SU-DHL-6 (cell line): ENCODE measurements around the gene ARID5B.

Source experiments
- H2AFZ ChIP-seq: fragments of 200-600 bp; sonication (generic); 2 replicates; pipeline ENCODE4 v1.6.1; 2014; ENCODE audit warnings: low read depth, mild to moderate bottlenecking, moderate library complexity, mixed read lengths, antibody characterized with exemption, low read length; ENCODE audit not compliant: severe bottlenecking
- H3F3A ChIP-seq: fragments of 200-600 bp; shearing (Covaris generic); 2 replicates; pipeline ENCODE4 v1.6.0; 2016; ENCODE audit warnings: antibody characterized with exemption, mild to moderate bottlenecking; ENCODE audit not compliant: insufficient read depth
- H3K27ac ChIP-seq: fragments of 200-600 bp; sonication (generic); 2 replicates; pipeline ENCODE4 v1.5.1; 2016; ENCODE audit warnings: low read depth, mild to moderate bottlenecking, low read length, moderate library complexity, mixed read lengths
- H3K27me3 ChIP-seq: fragments of 200-600 bp; sonication (generic), shearing (Covaris generic); 2 replicates; pipeline ENCODE4 v1.6.0; 2014; ENCODE audit warnings: mild to moderate bottlenecking, low read length
- H3K36me3 ChIP-seq: fragments of 200-600 bp; sonication (generic); 2 replicates; pipeline ENCODE4 v1.6.1; 2014; ENCODE audit warnings: mild to moderate bottlenecking, low read length, mixed read lengths
- H3K4me2 ChIP-seq: fragments of 300-600, 200-600 bp; shearing (Covaris generic), sonication (generic); 2 replicates; pipeline ENCODE4 v1.6.0; 2014; ENCODE audit warnings: low read length, low read depth, mild to moderate bottlenecking; ENCODE audit not compliant: poor library complexity, severe bottlenecking
- H3K4me3 ChIP-seq: fragments of 200-600 bp; sonication (generic); 2 replicates; pipeline ENCODE4 v1.5.1; 2014; ENCODE audit warnings: antibody characterized with exemption, low read length, mild to moderate bottlenecking, mixed read lengths; ENCODE audit not compliant: insufficient read depth, poor library complexity, severe bottlenecking
- H3K79me2 ChIP-seq: fragments of 200-600 bp; sonication (generic); 2 replicates; pipeline ENCODE4 v1.6.1; 2014; ENCODE audit warnings: mild to moderate bottlenecking, low read length, moderate library complexity; ENCODE audit not compliant: insufficient read depth
- H3K9ac ChIP-seq: fragments of 200-600 bp; sonication (generic); 2 replicates; pipeline ENCODE4 v1.7.0; 2014; ENCODE audit warnings: mild to moderate bottlenecking, low read length
- H3K9me2 ChIP-seq: fragments of 200-600 bp; sonication (generic); replicated peaks from 2 replicates; pipeline ENCODE4 v1.6.1; 2014; ENCODE audit warnings: low read length; ENCODE audit not compliant: insufficient read depth
- H3K9me3 ChIP-seq: fragments of 200-600 bp; sonication (generic); 2 replicates; pipeline ENCODE4 v1.6.1; 2014; ENCODE audit warnings: low read length, mixed read lengths; ENCODE audit not compliant: insufficient read depth
- H4K20me1 ChIP-seq: fragments of 200-600 bp; sonication (generic); 2 replicates; pipeline ENCODE4 v1.6.1; 2014; ENCODE audit warnings: low read depth, mild to moderate bottlenecking, antibody characterized with exemption, low read length, moderate library complexity, mixed read lengths
- CTCF ChIP-seq: fragments of 200-600 bp; sonication (generic); IDR thresholded peaks from one replicate; pipeline ENCODE4 v1.5.1; 2017; ENCODE audit warnings: antibody characterized with exemption, mild to moderate bottlenecking, low read length, moderate library complexity; ENCODE audit not compliant: insufficient read depth, poor library complexity, severe bottlenecking
- EZH2phosphoT487 ChIP-seq: fragments of 200-600 bp; sonication (generic), shearing (Covaris generic); conservative IDR thresholded peaks from 2 replicates; pipeline ENCODE4 v1.6.1; 2018; ENCODE audit warnings: mild to moderate bottlenecking, antibody characterized with exemption, low read length, moderate library complexity, mixed read lengths

Gene ARID5B

GRCh38 chr10:61888744-61889143, 12.8 kb upstream of the ARID5B start:
- Histone ChIP-seq H3K4me2 (no peak overlapping the region), H3K36me3 (no peaks in the 10 kb centered on the region), H3F3A (no peaks in the 10 kb centered on the region), H3K9me3 (no peaks in the 10 kb centered on the region), H3K9ac (no peak overlapping the region), H3K27ac (no peak overlapping the region), H3K27me3 (no peaks in the 10 kb centered on the region), H3K4me3 (no peak overlapping the region), H4K20me1 (no peaks in the 10 kb centered on the region), H3K79me2 (no peaks in the 10 kb centered on the region), H2AFZ (no peak overlapping the region), H3K9me2 (no peaks in the 10 kb centered on the region)
- TF ChIP-seq EZH2phosphoT487 (no peak), CTCF (no peak)

GRCh38 chr10:61890430-61890829, 11.1 kb upstream of the ARID5B start:
- Histone ChIP-seq H4K20me1 (no peaks in the 10 kb centered on the region), H3K9ac (no peak overlapping the region), H3K79me2 (no peaks in the 10 kb centered on the region), H3K36me3 (no peaks in the 10 kb centered on the region), H3K27me3 (no peaks in the 10 kb centered on the region), H3K4me2 (no peak overlapping the region), H3K9me3 (no peaks in the 10 kb centered on the region), H2AFZ (no peak overlapping the region), H3K9me2 (no peaks in the 10 kb centered on the region), H3K4me3 (no peak overlapping the region), H3F3A (no peaks in the 10 kb centered on the region), H3K27ac (no peak overlapping the region)
- TF ChIP-seq CTCF (no peak), EZH2phosphoT487 (no peak)

- no peaks in the 10 kb centered on the region for H3K9me2 ChIP-seq
- H3K79me2 ChIP-seq, result no peaks in the 10 kb centered on the region
- no peak overlapping the region for H3K9ac ChIP-seq
- TF ChIP-seq CTCF, result no peak
- no peak for TF ChIP-seq EZH2phosphoT487
- no peaks in the 10 kb centered on the region for H3K36me3 ChIP-seq
- H3K9me3 ChIP-seq, result no peaks in the 10 kb centered on the region
- no peaks in the 10 kb centered on the region for H4K20me1 ChIP-seq
- no peak overlapping the region for H3K4me3 ChIP-seq
- H3K4me2 ChIP-seq, result no peak overlapping the region
- H3K27me3 ChIP-seq, result no peaks in the 10 kb centered on the region
- H3K27ac ChIP-seq, result no peak overlapping the region
- peaks cover 4% of the 10 kb centered on the region; the same call in 1 of the 2 replicates for H3F3A ChIP-seq
- no peak overlapping the region for H2AFZ ChIP-seq
Measured at GRCh38 chr10:61890881-61891409, 10.6 kb upstream of the ARID5B start.
